NCI-H1417 (cell line): Measurements from ENCODE around the gene ZNF688.
A peak's percentile ranks its signal among the peaks of the same experiment; 100 is the strongest.
"Not testable (repeated sequence)": the region's sequence is repeated elsewhere in the genome, so short reads cannot be mapped to it uniquely, and the experiment has no call there.

ENCODE experiments used
- DNase-seq, 3 experiments: peaks; one replicate each; lab custom pipeline; 2025; lab: John Stamatoyannopoulos, UW

The ZNF688 gene

DNA sequence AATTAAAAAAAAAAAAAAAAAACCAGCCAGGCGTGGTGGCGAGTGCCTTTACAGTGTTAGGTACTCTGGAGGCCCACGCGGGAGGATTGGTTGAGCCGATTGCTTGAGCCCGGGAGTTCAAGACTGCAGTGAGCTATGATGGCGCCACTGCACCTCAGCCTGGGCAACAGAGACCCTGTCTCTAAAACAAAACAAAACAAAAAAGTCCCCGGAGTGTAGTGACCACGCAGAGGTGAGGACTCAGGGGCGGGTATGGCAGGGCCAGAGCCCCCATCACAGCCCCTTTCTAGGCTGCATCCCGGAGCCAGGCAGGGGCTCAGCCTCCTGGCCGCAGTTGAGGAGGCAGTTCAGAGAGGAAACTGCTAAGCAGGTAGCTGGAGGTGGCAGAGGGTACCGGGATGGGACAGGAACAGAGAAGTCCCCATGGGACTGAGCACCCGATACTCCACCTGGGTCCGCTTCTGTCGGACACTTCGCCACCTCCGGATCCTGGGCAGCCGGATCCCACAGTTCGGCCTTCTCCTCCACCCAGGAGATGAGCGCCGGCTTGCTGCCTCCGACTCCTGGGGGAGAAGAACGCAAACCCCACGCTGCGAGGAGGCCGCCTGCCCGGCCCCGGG is 37.7 kb downstream of the ZNF688 start:
- DNase-seq: peak in 1 of 3 experiments; percentile 33

DNA sequence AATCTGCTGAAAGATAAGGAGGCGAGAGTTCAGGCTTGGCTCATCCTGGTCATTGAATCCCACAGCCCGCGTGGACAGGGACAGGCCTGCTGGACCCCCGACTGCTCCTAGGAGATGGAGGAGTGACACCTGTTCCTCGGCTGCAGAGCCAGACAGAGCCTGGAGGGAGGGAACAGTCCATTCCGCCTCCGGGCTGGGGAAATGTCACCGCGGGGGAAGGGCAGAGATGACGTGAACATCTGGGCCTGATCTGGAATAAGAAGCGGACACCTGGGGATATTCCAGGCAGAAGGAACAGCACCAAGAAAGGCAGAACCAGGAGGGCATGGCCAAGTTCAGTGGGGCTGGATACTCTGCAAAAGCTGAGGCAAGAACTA is 38.4 kb downstream of the ZNF688 start:
- DNase-seq: no peak

DNA sequence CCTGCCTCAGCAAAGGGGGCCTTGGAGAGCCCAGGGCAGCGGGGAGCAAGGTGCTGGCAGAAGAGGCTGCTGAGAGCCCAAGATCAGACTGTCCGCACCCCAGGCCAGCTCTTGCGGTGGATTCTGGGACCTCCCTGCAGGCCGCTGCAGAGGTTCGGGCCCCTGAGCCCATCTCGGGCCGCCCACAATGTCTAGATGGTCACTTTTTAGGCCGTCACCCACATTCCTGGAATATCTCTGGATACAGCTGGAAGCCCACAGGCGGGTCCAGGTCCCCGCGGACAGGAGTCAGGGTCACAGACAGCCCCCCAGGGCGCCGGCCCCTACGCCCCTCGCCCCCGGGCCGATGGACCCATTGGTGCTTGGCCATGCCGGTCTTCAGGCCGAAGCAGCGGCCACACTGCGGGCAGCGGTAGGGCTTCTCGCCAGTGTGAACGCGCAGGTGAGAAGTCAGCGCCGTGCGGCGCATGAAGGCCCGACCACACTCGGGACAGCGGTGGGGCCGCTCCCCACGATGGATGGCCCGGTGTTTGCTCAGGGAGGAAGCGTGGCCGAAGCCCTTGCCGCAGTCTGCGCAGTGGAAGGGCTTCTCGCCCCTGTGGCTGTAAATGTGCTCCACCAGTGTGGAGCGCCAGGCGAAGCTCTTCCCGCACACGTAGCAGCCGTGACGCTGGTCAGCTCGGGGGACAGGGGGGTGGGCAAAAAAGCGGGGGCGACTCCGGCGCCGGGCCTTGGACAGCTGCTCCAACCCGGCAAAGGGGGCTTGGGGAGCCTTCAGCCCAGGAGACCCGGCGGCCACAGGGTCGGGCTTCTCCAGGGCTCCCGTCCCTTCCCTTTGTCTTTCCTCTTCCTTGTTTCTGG is 39.0 kb downstream of the ZNF688 start:
- DNase-seq: no peak

DNA sequence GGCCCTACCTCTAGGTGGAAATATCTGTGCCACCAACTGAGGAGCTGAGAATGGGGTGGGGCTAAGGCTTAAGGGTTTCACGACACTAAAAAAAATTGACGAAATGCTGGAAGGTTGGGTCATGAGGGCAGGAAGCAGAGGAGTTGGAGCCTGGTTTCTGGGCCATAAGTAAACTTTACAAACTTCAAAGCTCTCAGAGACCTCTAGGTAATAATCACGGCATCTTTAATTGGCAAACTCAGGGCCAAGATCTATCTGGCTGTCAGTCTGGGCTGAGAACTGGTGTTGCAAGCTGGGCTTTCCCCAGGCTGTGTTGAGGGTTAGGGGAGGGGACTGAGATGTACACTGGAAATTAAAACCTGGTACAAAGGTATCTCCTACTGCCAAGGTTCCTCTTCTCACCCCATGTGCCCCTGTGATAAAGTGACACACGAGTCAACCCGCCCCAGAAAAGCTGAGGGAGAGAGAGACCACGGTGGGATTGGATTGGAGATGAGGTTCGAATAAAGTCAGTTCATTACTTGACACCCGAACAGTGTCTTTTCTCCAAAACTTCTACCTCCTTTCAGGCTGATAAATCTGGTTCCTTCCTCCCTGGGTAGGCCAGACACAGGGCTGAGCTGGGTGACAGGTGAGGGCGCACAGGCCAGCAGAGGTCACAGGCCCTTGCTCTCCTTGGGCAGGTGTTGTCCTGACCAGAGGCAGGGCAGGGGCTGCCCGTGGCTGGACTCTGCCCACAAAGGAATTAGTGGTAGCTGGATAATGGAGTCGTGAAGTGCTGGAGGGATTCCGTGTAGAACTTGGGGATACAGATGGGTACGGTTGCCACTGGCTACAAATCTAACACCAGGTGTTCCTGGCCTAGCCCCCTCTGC is 41.1 kb downstream of the ZNF688 start:
- DNase-seq: no peak

DNA sequence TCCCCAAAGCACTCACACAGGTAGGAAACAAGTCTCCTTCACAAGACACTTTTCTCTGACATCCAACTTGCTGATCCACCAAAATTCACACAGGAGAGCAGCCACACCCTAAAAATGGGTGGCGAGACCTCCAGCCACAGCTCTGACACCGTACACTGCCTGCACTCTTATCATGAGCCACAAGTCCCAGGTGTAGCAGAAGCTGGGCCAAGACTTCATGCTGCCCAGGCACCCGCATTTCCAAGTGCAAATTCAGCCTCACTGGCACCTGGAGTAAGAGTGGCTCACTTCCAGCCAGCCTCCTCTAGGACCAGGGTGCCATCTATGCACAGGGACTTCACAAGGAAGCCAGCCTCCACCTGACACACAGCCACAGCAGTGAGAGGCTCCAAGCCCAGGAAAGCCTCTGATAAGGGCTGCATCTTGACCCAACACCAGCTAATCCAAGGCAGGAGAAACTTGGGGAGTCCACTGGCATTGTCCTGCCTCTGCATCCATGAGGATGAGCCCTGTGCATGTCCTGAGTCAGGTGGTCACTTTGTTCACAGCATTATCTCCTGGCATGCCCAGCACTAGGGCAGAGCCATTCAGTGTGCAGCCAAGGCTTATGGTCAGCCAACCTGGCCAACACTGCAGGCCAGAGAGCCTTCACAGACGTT is 42.6 kb downstream of the ZNF688 start:
- DNase-seq: no peak

DNA sequence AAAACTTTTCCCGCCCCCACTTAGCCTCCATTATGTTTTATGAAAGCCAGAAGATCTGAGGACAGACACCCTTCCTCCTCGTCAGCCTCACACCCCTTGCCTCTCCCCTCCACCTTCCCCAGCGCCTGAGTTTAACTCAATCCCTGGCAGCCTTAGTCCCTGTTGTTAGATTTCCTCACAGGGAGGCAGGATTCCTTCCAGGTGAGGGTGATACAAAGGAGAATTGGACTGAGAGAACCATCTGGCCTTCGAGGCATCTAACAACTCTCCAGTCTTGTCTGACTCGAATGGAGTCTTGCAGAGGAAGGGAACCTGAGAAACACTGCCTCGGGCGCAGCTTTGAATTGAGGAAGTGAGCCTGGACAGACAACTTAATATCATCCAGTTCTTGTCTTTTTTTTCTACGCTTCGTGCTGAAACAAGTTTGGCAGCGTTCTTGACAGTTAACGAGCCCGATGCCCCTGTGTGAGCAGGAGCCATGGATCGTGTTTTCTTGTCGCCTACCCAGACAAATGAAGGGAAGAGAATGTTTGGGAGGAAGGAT is 43.8 kb downstream of the ZNF688 start:
- DNase-seq: no peak

DNA sequence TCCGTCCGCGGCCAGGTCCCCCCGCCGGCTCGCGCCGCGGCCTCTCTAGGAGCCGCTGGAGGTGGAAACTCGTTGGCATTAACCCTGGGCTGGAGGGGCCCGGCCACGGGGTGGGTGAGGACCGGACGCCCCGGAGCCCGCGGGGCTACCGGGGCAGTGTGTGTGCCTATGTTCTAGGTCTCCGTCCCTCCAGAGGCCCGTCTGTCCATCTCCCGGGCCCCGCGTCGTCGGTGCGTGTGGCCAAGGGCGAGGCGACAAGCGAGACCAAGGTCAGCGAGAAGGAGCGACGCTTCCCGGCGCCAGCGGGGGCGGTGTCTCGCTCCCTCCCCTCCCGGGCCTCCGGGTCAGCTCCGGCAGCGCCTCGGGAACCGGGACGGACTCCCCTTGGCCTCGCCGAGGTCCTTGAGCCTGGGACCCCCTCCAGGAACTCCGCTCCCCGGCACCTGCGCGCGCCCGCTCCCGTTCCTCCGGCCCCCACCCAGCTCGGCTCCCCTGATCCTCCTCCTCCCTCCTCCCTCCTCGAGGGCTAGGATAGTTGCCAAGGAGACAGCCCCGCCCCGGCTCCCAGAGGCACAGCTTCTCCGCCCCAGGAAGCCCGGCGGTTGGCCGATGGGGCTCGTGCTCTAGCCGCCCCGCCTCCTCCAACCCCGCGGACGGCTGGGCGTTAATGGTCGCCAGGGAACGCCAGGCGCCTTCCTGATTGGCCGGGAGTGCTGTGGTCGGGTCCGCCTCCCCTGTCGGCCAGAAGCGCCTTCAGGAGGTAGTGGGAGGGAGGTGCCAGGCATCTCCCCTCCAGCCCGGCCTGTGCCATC is 44.5 kb downstream of the ZNF688 start:
- DNase-seq: peak; percentile 94 to 99 (median 99)

DNA sequence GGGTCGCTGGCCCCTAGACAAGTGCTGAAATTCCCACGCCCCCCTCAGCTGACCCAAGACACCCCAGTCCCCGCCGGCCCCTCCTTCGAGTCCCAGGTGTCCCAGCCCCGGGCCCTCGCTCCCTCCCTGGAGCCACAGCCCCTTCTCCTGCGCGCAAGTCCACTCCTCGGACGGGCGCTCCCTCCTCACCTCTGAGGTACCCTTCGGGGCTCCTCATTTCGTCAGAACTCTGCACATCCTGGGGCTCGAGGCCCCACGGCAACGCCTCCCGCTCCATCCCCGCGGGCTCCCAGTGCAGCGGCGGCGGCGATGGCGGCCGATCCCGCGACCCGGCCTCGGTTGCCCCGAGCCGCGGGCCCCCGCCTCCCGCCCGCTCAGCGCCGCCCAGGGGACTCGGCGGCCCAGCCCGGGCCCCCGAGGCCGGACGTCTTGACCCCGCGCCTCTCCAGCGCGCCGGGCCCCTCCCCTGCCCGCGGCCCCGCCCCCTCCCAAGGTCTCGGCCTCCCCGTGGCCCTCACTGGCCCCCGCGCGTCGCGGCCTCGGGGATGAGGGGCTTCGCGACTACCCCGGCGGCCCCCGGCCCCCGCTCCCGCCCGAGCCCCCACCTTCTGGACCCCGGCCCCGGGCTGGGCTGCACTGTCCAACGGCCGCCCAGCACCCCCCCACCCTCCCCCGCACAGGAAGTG is 45.2 kb downstream of the ZNF688 start, which contains the start of gene ZNF768:
Gene ZNF768 (minus strand): TSS at position 430 of the 686 bp plus-strand sequence. CDS start 153 bp downstream, at position 277.
- DNase-seq: peak in 2 of 3 experiments; percentile 34 to 40

DNA sequence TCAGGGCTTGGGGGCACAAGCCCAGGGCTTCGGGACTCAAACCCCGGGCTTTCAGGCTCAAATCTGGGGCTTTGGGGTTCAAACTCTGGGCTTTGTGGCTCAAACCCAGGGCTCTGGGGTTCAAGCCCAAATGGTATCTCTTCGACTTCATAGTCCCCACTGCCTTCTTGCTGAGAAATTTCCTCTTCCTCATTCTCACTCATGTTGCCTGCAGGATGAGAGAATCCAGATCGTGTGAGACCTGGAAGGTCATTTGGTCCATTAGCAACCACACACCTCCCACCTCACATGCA is 45.7 kb downstream of the ZNF688 start:
- DNase-seq: peak in 1 of 3 experiments; percentile 24

DNA sequence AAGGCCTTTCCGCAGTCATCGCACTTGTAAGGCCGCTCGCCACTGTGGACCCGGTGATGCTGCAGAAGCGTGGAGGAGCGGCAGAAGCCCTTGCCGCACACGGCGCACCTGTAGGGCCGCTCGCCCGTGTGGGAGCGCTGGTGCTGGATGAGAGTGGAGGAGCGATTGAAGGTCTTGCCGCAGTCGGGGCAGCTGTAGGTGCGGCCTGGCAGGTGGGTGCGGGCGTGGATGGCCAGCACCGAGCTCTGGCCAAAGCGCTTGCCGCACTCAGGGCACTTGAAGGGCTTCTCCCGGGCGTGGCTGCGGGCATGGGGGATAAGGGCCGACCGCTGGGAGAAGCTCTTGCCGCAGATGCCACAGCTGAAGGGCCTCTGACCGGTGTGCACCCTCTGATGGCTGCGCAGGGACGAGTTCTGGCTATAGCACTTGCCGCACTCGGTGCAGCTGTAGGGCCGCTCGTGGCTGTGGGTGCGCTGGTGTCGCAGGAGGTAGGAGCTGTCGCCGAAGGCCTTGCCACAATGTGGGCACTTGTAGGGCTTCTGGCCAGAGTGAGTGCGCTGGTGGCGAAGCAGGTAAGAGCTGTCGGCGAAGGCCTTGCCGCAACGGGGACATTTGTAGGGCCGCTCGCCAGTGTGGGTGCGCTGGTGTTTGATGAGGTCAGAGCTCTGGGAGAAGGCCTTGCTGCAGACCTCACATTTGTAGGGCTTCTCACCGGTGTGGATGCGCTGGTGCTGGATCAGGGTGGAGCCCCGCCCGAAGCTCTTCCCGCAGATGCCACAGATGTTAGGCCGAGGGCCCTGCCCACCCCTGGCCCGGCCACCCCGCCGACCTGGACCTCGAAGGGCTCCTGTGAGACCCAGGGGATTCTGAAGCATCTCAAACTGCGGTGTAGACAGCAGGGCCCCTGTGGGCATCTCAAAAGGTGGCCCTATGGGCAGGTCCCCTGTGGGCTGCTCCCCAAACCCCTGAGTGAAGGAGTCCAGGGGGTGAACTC is 46.6 kb downstream of the ZNF688 start:
- no peak for DNase-seq

DNA sequence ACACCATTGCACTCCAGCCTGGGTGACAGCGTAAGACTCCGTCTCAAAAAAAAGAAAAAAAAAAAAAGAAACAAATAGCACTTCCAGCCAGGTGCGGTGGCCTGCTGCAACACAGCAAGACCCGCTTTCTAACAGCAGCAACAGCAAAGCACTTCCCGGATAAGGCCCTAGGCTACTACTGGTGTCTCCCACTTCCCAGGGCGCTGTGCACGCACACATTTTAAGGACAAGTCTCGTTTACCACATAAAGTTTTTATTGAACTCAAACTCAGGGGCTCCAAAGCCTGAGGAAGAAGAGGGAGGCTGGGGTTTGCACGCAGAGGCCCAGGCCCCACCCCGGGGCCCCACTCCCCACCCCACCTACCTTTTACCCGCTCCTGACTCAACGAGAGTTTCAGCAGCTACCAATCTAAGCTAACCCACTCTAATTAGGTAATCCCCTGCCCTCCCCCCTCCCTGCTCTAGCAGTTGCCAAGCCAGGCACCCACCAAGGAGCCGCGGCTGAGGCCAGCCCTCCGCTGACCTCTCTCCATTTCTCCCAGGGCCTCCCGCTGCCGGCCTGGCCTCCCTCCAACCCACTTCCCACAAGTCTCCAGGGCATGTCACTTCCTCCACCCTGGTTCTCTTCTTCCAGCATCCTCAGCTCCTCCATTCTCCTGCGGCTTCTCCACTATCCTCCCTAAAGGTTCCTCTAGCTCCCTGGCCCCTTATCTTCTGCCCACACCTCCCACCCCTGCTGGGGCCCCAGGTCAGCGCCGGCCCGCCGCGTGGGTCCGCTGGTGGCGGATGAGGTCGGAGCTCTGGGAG is 47.5 kb downstream of the ZNF688 start:
- DNase-seq: no peak

DNA sequence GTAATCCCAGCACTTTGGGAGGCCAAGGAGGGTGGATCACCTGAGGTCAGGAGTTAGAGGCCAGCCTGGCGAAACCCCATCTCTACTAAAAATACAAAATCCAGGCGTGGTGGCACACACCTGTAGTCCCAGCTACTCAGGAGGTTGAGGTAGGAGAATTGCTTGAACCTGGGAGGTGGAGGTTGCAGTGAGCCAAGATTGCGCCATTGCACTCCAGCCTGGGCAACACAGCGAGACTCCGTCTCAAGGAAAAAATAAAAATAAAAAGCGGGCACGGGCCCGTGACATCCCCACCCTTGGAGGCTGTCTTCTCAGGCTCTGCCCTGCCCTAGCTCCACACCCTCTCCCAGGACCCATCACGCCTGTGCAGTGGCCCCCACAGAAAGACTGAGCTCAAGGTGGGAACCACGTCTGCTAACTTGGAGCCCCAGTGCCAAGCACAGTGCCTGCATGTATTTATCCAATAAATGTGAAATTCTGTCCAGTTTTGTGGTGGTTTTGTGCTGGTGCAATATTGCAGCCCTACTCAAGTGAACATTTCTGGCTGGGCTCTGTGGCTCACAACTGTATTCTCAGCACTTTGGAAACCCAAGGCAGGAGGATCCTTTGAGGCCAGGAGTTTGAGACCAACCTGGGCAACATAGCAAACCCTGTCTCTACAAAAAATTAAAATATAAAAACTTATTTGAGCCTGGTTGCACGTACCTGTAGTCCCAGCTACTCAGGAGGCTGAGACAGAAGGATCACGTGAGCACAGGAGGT is 48.6 kb downstream of the ZNF688 start:
- DNase-seq: not testable (repeated sequence)

DNA sequence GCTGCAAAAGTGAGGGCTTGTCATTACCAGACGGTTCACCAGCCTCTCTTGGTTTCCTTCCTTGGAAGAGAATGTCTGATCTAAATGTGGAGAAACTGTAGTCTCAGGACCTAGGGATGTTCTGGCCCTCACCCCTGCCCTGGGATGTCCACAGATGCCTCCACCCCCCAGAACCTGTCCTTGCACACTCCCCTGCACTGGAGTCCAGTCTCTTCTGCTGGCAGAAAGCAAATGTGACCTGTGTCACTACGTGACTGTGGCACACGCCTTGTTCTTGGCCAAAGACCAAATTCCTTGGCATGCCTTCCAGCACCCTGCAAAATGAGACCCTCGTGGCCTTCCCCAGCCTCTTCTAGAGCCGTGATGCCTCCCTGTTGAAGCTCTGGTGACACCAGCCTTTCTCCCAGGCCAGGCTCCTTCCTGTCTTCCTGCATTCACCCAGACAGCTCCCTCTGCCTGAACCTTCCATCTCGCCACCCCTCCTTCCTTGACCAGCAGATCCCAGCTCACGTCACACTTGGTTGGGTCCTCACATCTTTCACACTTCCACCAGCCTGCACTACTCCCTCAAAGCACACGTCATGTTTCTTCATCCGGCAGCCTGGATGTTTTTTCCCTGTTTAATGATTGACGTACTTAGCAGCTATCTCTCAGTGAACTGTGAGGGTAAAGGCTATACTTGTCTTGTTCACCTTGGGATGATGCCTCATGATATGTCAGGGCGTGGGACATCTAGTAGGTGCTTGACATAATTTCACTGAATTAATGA is 49.5 kb downstream of the ZNF688 start:
- DNase-seq: no peak

DNA sequence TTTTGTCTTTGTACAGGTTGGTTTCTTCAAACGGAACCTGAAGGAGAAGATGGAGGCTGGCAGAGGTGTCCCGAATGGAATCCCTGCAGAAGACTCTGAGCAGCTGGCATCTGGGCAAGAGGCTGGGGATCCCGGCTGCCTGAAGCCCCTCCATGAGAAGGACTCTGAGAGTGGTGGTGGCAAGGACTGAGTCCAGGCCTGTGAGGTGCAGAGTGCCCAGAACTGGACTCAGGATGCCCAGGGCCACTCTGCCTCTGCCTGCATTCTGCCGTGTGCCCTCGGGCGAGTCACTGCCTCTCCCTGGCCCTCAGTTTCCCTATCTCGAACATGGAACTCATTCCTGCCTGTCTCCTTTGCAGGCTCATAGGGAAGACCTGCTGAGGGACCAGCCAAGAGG is 50.0 kb downstream of the ZNF688 start:
- DNase-seq: no peak
